Nephron progenitor cell (in vitro differentiated cells): Measurements from ENCODE around the gene NT5C.
A peak's percentile ranks its signal among the peaks of the same experiment; 100 is the strongest.
"Not testable (repeated sequence)": the region's sequence is repeated elsewhere in the genome, so short reads cannot be mapped to it uniquely, and the experiment has no call there.

Experiments
- DNase-seq: peaks from one replicate; pipeline ENCODE4 v3.0.0; 2021
- H3K27ac Mint-ChIP-seq: 2 replicates; pipeline ENCODE4 v1.8.0; 2021; ENCODE audit warnings: mild to moderate bottlenecking, moderate library complexity, mixed read lengths
- H3K27me3 Mint-ChIP-seq: 2 replicates; pipeline ENCODE4 v1.8.0; 2021; ENCODE audit warnings: mild to moderate bottlenecking, low read depth, mixed read lengths; ENCODE audit not compliant: poor library complexity
- H3K36me3 Mint-ChIP-seq: 2 replicates; pipeline ENCODE4 v1.8.0; 2021; ENCODE audit warnings: low read depth, mixed read lengths
- H3K4me1 Mint-ChIP-seq: 2 replicates; pipeline ENCODE4 v1.8.0; 2021; ENCODE audit warnings: mixed read lengths
- H3K4me3 Mint-ChIP-seq: 2 replicates; pipeline ENCODE4 v1.8.0; 2021; ENCODE audit warnings: mild to moderate bottlenecking, moderate library complexity, mixed read lengths
- H3K9me3 Mint-ChIP-seq: 2 replicates; pipeline ENCODE4 v1.8.0; 2021; ENCODE audit warnings: mild to moderate bottlenecking, moderate library complexity, mixed read lengths
- CTCF ChIP-seq: fragments of 200-600 bp; sonication (generic); IDR thresholded peaks from 2 replicates; pipeline ENCODE4 v1.5.0; 2021; ENCODE audit warnings: antibody characterized with exemption

NT5C gene

GRCh38 chr17:75168998-75169397 lies 37.5 kb upstream of the NT5C start:
- Mint-ChIP-seq H3K27me3 (no peaks in the 10 kb centered on the region), H3K36me3 (peaks cover 68% of the 10 kb centered on the region), H3K4me3 (no peak overlapping the region), H3K4me1 (no peaks in the 10 kb centered on the region), H3K27ac (peak overlapping the region; percentile 91), H3K9me3 (no peaks in the 10 kb centered on the region)
- no peak for DNase-seq
- no peak for TF ChIP-seq CTCF

GRCh38 chr17:75164606-75165005 lies 33.1 kb upstream of the NT5C start:
- not testable (repeated sequence) for H3K27ac Mint-ChIP-seq, H3K4me1 Mint-ChIP-seq, H3K9me3 Mint-ChIP-seq, H3K27me3 Mint-ChIP-seq, DNase-seq, H3K4me3 Mint-ChIP-seq
- peaks cover 53% of the 10 kb centered on the region for H3K36me3 Mint-ChIP-seq

- Mint-ChIP-seq H3K4me1 (no peaks in the 10 kb centered on the region), H3K27me3 (no peaks in the 10 kb centered on the region), H3K27ac (no peak overlapping the region), H3K36me3 (peaks cover 47% of the 10 kb centered on the region), H3K9me3 (no peaks in the 10 kb centered on the region), H3K4me3 (no peak overlapping the region)
- no peak for DNase-seq
- no peak for TF ChIP-seq CTCF
These were observed 31.5 kb upstream of the NT5C start for GRCh38 chr17:75163074-75163473.

GRCh38 chr17:75160211-75160610 lies 28.7 kb upstream of the NT5C start:
- Mint-ChIP-seq H3K9me3 (peaks cover 5% of the 10 kb centered on the region), H3K4me1 (peaks cover 2% of the 10 kb centered on the region), H3K27ac (no peak overlapping the region), H3K4me3 (no peak overlapping the region), H3K36me3 (peaks cover 33% of the 10 kb centered on the region), H3K27me3 (no peaks in the 10 kb centered on the region)
- TF ChIP-seq CTCF = no peak
- DNase-seq = no peak

GRCh38 chr17:75159196-75160031 lies 27.9 kb upstream of the NT5C start:
- no peak for DNase-seq
- no peak overlapping the region for H3K27ac Mint-ChIP-seq
- peaks cover 10% of the 10 kb centered on the region for H3K4me1 Mint-ChIP-seq
- peaks cover 5% of the 10 kb centered on the region for H3K9me3 Mint-ChIP-seq
- peaks cover 28% of the 10 kb centered on the region for H3K36me3 Mint-ChIP-seq
- H3K27me3 Mint-ChIP-seq = no peaks in the 10 kb centered on the region
- no peak overlapping the region for H3K4me3 Mint-ChIP-seq
- TF ChIP-seq CTCF = no peak

- H3K27ac Mint-ChIP-seq, H3K4me3 Mint-ChIP-seq, H3K9me3 Mint-ChIP-seq, DNase-seq, H3K27me3 Mint-ChIP-seq: not testable (repeated sequence)
- Mint-ChIP-seq H3K36me3 (peaks cover 20% of the 10 kb centered on the region), H3K4me1 (peaks cover 12% of the 10 kb centered on the region)
These were observed 26.9 kb upstream of the NT5C start for GRCh38 chr17:75158480-75158879.

- no peak for TF ChIP-seq CTCF
- H3K4me1 Mint-ChIP-seq = peaks cover 39% of the 10 kb centered on the region
- no peak overlapping the region for H3K27ac Mint-ChIP-seq
- H3K4me3 Mint-ChIP-seq = no peak overlapping the region
- DNase-seq = no peak
- H3K36me3 Mint-ChIP-seq = peaks cover 18% of the 10 kb centered on the region
- H3K27me3 Mint-ChIP-seq = no peaks in the 10 kb centered on the region
- peaks cover 5% of the 10 kb centered on the region for H3K9me3 Mint-ChIP-seq
These were observed 23.7 kb upstream of the NT5C start for GRCh38 chr17:75155191-75155601.
